ENCODE measurements around the gene TBL1X.

DNA sequence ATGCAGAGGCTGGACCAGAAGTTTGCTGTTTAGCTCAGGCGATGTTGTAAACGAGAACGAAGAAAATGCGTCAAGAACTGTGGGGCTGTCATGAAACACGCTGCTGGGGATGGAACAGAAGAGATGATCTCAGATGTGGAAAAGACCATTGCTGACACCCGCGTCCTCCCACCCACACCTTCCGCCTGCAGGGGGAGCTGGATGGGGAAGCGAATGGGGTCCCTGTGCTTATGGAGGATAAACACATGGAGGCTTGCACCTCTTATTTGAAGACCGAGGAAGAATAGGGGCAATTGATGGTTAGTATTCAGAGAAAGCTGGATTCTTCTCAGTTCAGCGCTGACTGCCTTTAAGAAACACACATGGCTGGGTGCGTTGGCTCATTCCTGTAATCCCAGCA is 236.9 kb downstream of the TBL1X start:
- TF ChIP-seq, protein P1, sequence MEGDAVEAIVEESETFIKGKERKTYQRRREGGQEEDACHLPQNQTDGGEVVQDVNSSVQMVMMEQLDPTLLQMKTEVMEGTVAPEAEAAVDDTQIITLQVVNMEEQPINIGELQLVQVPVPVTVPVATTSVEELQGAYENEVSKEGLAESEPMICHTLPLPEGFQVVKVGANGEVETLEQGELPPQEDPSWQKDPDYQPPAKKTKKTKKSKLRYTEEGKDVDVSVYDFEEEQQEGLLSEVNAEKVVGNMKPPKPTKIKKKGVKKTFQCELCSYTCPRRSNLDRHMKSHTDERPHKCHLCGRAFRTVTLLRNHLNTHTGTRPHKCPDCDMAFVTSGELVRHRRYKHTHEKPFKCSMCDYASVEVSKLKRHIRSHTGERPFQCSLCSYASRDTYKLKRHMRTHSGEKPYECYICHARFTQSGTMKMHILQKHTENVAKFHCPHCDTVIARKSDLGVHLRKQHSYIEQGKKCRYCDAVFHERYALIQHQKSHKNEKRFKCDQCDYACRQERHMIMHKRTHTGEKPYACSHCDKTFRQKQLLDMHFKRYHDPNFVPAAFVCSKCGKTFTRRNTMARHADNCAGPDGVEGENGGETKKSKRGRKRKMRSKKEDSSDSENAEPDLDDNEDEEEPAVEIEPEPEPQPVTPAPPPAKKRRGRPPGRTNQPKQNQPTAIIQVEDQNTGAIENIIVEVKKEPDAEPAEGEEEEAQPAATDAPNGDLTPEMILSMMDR (IDR thresholded peaks at IDR 0.05): no peak
- TF ChIP-seq POLR2AphosphoS5 (IDR thresholded peaks at IDR 0.05) (no peak), POLR2A (IDR thresholded peaks at IDR 0.05) (no peak), EP300 (IDR thresholded peaks at IDR 0.05) (no peak)
